ENCODE measurements around the gene GPM6B. TPM values are rescaled to one million over a fixed set of nuclear protein-coding genes. Genes with fewer than 3 reads are reported as not detected.

The GPM6B gene
- total and polyA plus RNA-seq, 8 donors: 0.29 to 67.9 (median 8.3) TPM

- Histone ChIP-seq H3K9me3 (no peaks in the 10 kb centered on the region), H3K36me3 (peaks cover 0 to 38% (median 17%) of the 10 kb centered on the region in 4 donors), H3K4me1 (peaks cover 8 to 43% (median 16%) of the 10 kb centered on the region in 4 donors), H3K4me3 (no peak overlapping the region), H3K27ac (peak overlapping the region in 4 of 5 donors; percentile 69 to 76 (median 72)), H3K27me3 (no peaks in the 10 kb centered on the region)
- 70 to 82% (median 71%) methylated on average over 4 of the region's 4 CpGs for WGBS, 5 donors
- TF ChIP-seq CTCF (IDR thresholded peaks at IDR 0.05): no peak
- TF ChIP-seq POLR2AphosphoS5 (IDR thresholded peaks at IDR 0.05): no peak
- TF ChIP-seq EP300 (IDR thresholded peaks at IDR 0.05): no peak
- no peak for TF ChIP-seq POLR2A (IDR thresholded peaks at IDR 0.05)
- DNase-seq: no peak
- intact Hi-C loops (cut with DNase I; ENCODE audit: low total_unique reads): no loop called here
Measured at GRCh38 chrX:13721371-13721770, 95.5 kb downstream of the GPM6B start.

Other genes with a start within 250 kb of the GPM6B start
- gene EGFL6, start 247.5 kb downstream of the GPM6B start, total RNA-seq: 1 to 10 TPM in 1 of 5 donors, not detected in 4; 6.4 TPM
- gene EGFL6, start 247.5 kb downstream of the GPM6B start, polyA plus RNA-seq: 1 to 10 TPM in 2 of 3 donors, under 1 TPM in 1; 0.92 to 2.7 (median 2.4) TPM
- gene TCEANC, start 164.0 kb downstream of the GPM6B start, total RNA-seq: 10 to 100 TPM in 2 of 5 donors, 1 to 10 TPM in 3; 3.2 to 25.7 (median 5.9) TPM
- gene TCEANC, start 164.0 kb downstream of the GPM6B start, polyA plus RNA-seq: 1 to 10 TPM; 1.2 to 3.8 (median 1.2) TPM
- gene RAB9A, start 128.0 kb downstream of the GPM6B start, total RNA-seq: 10 to 100 TPM in 3 of 5 donors, 1 to 10 TPM in 2; 2.6 to 55.1 (median 10.4) TPM
- 10 to 100 TPM; 12.4 to 33.6 (median 26.6) TPM for gene RAB9A, start 128.0 kb downstream of the GPM6B start, polyA plus RNA-seq
- 10 to 100 TPM in 4 of 5 donors, 1 to 10 TPM in 1; 9.0 to 37.9 (median 16.5) TPM for gene TRAPPC2, start 82.5 kb downstream of the GPM6B start, total RNA-seq
- 10 to 100 TPM in 1 of 3 donors, 1 to 10 TPM in 2; 5.7 to 12.5 (median 7.3) TPM for gene TRAPPC2, start 82.5 kb downstream of the GPM6B start, polyA plus RNA-seq
- gene OFD1, start 82.3 kb downstream of the GPM6B start, total RNA-seq: 100 to 1,000 TPM in 1 of 5 donors, 10 to 100 TPM in 4; 15.6 to 144 (median 49.2) TPM
- gene OFD1, start 82.3 kb downstream of the GPM6B start, polyA plus RNA-seq: 10 to 100 TPM; 46.3 to 53.1 (median 49.8) TPM
- gene GEMIN8, start 212.8 kb upstream of the GPM6B start, total RNA-seq: 10 to 100 TPM in 3 of 5 donors, 1 to 10 TPM in 2; 4.3 to 33.5 (median 10.5) TPM
- gene GEMIN8, start 212.8 kb upstream of the GPM6B start, polyA plus RNA-seq: 10 to 100 TPM; 13.7 to 18.8 (median 17.3) TPM

Data from stomach (tissue), 9 donors.